ENCODE results near the gene NHERF1.

NHERF1 gene

GRCh38 chr17:74771319-74771914 lies 23.0 kb downstream of the NHERF1 start:
- TF ChIP-seq GATA3 (IDR thresholded peaks at IDR 0.05; ENCODE audit: low read depth, low read length), result no peak
- TF ChIP-seq GATA2 (IDR thresholded peaks at IDR 0.05; ENCODE audit: low read depth, low read length), result no peak

- TF ChIP-seq GATA2 (IDR thresholded peaks at IDR 0.05; ENCODE audit: low read depth, low read length), result no peak
- no peak for TF ChIP-seq GATA3 (IDR thresholded peaks at IDR 0.05; ENCODE audit: low read depth, low read length)
Measured at GRCh38 chr17:74772053-74772452, 23.6 kb downstream of the NHERF1 start.

DNA sequence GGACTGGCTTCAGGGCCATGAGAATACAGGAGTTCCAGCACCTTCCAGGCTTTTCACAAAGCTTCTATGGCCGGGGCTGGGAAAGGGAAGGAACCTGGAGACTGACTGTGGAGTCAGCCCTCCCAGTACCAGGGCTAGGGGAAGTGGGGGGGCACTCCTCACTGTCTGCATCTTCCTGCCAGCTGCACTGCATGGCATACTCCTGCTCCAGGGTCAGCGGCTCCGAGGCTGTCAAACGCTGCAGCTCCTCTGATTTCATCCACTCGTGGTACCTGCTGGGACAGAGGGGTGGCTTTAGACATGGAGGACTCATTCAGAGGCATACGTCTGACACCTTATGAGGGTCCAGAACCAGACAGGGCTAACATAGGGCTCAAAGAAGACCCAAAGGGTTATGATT lies 25.0 kb downstream of the NHERF1 start:
- no peak for TF ChIP-seq GATA3 (IDR thresholded peaks at IDR 0.05; ENCODE audit: low read depth, low read length)

DNA sequence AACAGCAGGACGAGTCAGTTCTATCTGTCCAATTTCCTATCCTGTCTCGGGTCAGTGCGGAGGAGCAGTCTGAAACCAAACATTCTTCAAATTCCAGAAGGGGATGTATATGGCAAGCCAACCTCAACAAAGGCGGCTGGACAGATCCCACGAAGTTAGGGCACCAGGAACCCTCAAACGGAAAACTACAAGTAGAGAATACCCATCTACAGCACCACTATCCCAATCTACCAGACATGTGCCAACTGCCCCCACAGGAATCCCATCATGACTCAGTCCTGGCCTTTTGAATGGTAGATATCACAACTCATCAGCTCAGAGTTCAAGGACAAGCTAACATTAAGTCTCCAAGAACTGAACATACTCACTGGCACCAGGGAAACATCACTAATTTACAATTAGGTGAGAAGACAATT lies 25.5 kb downstream of the NHERF1 start:
- no peak for TF ChIP-seq GATA2 (IDR thresholded peaks at IDR 0.05; ENCODE audit: low read depth, low read length)
- no peak for TF ChIP-seq GATA3 (IDR thresholded peaks at IDR 0.05; ENCODE audit: low read depth, low read length)

DNA sequence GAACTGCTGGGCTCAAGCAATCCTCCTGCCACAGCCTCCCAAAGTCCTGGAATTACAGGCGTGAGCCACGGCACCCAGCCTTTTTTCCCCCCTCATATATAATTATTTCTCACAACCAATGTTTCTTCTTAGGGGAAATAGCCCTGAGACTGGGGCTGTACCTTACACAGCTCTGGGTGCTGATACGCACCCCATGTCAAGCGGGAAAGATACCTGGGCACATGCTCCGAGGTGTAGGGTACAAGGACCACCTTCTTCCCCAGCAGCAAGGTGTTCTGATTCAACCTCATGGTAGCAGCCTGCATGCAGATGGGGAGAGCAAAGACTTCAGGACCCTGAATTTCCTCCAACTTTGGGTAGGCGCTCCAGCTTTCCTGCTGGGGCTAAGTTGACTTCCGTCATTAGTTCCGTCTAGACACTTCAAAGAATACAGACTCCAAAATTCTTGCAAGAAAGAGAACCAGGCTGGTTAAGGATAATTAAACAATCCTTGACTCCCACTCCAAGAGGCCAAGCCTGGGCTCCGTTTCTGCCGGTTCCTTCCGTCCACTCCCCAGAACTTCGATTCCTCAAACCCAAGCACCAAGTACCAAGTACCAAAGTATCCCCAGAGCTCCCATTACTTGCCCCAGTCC lies 27.1 kb downstream of the NHERF1 start:
- TF ChIP-seq GATA2 (IDR thresholded peaks at IDR 0.05; ENCODE audit: low read depth, low read length) (no peak), GATA3 (IDR thresholded peaks at IDR 0.05; ENCODE audit: low read depth, low read length) (no peak)

DNA sequence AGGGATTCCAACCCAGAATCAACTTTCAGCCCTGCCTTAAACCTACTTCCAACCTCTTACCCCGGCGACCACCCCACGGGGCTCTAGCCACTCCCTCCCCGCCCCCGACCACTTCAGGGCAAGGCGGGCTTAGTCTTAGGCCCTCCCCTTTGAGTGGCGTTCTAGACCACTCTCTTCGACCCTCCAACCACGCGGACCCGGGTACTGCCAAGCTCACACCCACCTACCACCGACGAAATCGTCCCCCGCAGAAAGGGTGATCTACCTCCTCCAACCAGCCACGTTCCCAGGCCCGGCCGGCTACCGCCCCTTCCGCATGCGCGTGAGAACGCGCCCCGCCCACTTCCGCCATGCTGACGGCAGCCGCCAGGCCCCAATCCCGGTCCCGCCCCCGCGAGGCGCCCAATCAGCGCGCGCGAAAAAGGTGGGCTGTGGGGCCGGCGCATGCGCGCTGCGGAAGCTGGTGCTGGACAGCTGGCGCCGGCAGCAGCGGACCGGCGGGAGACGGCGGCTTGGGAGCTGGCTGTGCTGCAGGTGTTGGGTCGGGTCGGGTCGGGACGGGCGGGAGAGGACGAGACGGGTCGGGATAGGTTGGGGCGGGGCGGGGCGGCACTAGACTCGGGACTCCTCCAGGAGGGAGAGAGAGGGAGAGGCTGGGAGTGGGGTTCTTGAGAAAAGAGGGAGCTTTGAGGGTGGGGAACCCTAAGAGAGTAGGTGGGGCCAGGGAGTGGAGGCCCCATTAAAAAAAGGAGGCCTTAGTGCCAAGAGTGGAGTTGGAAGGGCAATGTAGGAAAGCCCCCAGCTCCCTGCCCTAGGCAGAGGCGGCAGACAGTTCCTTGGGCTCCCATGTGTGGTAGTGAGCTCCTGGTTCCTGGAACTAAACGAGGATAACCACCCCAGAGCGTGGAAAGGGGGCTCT lies 27.9 kb downstream of the NHERF1 start, which contains the start of gene NAT9:
TSS of gene NAT9 (minus strand) at position 302 of the 919 bp plus-strand sequence. CDS start 647 bp downstream, outside the sequence.
- TF ChIP-seq GATA2 (IDR thresholded peaks at IDR 0.05; ENCODE audit: low read depth, low read length), result no peak
- TF ChIP-seq GATA3 (IDR thresholded peaks at IDR 0.05; ENCODE audit: low read depth, low read length), result no peak

GRCh38 chr17:74776990-74777389 lies 28.6 kb downstream of the NHERF1 start:
- TF ChIP-seq GATA3 (IDR thresholded peaks at IDR 0.05; ENCODE audit: low read depth, low read length) (no peak), GATA2 (IDR thresholded peaks at IDR 0.05; ENCODE audit: low read depth, low read length) (no peak)

GRCh38 chr17:74777901-74778515 lies 29.6 kb downstream of the NHERF1 start:
- no peak for TF ChIP-seq GATA3 (IDR thresholded peaks at IDR 0.05; ENCODE audit: low read depth, low read length)
- TF ChIP-seq GATA2 (IDR thresholded peaks at IDR 0.05; ENCODE audit: low read depth, low read length), result no peak

DNA sequence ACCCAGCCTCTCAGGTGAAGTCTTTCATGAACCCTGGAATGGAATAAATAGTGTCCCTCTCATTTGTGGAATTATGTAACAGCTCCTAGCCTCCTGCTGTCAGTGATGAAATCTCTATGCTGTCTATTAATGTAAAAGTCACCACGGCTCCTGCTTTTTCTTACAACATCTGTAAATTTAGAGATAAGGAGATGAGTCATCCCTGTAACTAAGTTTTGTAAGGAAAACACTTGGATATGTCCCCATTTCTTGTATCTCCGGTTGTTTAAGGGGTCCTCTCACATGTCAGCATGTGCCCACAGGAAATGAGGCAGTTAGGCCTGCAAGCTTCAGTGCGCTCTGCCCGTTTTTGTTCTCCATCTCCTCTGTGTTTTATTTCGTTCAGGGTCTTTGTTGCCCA lies 30.5 kb downstream of the NHERF1 start:
- TF ChIP-seq GATA3 (IDR thresholded peaks at IDR 0.05; ENCODE audit: low read depth, low read length) (no peak), GATA2 (IDR thresholded peaks at IDR 0.05; ENCODE audit: low read depth, low read length) (no peak)

- TF ChIP-seq GATA3 (IDR thresholded peaks at IDR 0.05; ENCODE audit: low read depth, low read length) (no peak), GATA2 (IDR thresholded peaks at IDR 0.05; ENCODE audit: low read depth, low read length) (no peak)
Measured at GRCh38 chr17:74779501-74779900, 31.1 kb downstream of the NHERF1 start.

DNA sequence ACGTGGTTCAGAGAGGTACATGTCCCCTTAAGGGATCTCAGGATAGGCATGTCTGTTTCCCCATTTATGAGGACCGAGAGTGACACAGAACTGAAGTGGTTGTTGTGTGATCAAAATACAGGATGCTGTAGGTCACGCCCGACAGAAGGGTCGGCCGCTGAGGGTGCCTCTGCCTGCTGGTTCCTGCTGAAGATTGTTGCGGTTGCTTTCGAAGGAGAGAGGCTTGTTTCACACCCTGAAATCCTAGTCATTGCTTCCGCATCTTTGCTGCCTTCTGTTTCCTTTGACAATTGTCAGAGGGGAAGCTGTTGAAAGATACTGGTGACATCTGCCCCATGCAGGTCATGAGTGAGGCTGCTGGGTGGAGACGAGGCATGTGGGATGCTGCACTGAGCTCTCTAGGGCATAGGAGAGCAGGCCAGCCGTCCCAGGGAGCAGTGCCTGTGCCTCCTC lies 31.5 kb downstream of the NHERF1 start:
- TF ChIP-seq GATA3 (IDR thresholded peaks at IDR 0.05; ENCODE audit: low read depth, low read length) (no peak), GATA2 (IDR thresholded peaks at IDR 0.05; ENCODE audit: low read depth, low read length) (no peak)

DNA sequence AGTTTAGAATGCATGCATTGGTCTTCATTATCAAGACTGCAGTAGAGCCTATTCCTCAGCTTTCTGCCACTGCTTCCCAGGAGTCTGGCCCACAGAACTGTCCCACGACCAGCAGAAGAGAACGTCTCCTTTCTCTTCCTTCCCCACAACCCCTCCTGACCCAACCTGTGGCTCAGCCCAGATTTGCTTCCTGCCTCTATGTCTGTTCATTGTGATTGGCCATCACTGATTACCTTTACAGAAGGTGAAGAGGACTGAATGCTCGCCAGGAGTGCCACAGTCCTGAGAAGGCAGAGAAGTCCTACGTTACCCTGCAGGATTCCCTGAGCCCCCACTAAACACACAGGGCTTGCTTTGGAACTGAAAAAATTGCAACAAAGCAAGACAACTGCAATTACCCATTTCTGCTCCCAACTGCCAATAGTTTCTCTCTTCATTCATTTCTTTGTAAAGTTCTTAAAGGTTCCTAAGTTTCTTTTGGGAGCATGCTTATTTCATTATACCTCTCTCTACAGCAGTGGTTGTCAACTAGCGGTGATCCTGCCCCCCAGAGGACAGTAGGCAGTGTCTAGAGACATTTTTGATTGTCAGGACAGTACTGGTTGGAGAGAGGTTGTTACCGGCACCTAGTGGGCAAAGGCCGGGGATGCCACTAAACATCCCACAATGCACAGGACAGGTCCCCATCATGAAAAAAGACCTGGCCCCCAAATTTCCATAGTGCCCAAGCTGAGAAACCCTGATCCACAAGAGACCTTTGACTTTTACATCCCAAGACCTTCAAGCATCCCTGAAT lies 32.2 kb downstream of the NHERF1 start:
- TF ChIP-seq GATA3 (IDR thresholded peaks at IDR 0.05; ENCODE audit: low read depth, low read length) (no peak), GATA2 (IDR thresholded peaks at IDR 0.05; ENCODE audit: low read depth, low read length) (no peak)

- TF ChIP-seq GATA2 (IDR thresholded peaks at IDR 0.05; ENCODE audit: low read depth, low read length) (no peak), GATA3 (IDR thresholded peaks at IDR 0.05; ENCODE audit: low read depth, low read length) (no peak)
Measured at GRCh38 chr17:74782571-74782970, 34.1 kb downstream of the NHERF1 start.

All from SH-SY5Y (cell line).